IPS-15b (cell line): ENCODE measurements around the gene NCR1.
"Not testable (repeated sequence)": the region's sequence is repeated elsewhere in the genome, so short reads cannot be mapped to it uniquely, and the experiment has no call there.

Source experiments
- H3K27me3 ChIP-seq: one replicate; pipeline ENCODE4 v1.6.1; 2013; ENCODE audit warnings: low read length; ENCODE audit not compliant: control insufficient read depth, insufficient read depth
- H3K36me3 ChIP-seq: one replicate; pipeline ENCODE4 v1.6.1; 2013; ENCODE audit warnings: low read length; ENCODE audit not compliant: control insufficient read depth, insufficient read depth
- H3K4me1 ChIP-seq: one replicate; pipeline ENCODE4 v1.6.1; 2013; ENCODE audit warnings: mild to moderate bottlenecking, low read length; ENCODE audit not compliant: control insufficient read depth, insufficient read depth
- H3K4me3 ChIP-seq: one replicate; pipeline ENCODE4 v1.5.1; 2013; ENCODE audit warnings: low read depth, low read length
- H3K9ac ChIP-seq: one replicate; pipeline ENCODE4 v1.6.1; 2013; ENCODE audit warnings: low read depth, mild to moderate bottlenecking, low read length
- H3K9me3 ChIP-seq: one replicate; pipeline ENCODE4 v1.6.1; 2013; ENCODE audit warnings: mild to moderate bottlenecking, low read length; ENCODE audit not compliant: control insufficient read depth, insufficient read depth

The NCR1 gene

GRCh38 chr19:54916822-54917221 is 10.9 kb downstream of the NCR1 start:
- H3K27me3 ChIP-seq, result no peaks in the 10 kb centered on the region
- no peaks in the 10 kb centered on the region for H3K9me3 ChIP-seq
- no peaks in the 10 kb centered on the region for H3K4me1 ChIP-seq
- H3K36me3 ChIP-seq, result no peaks in the 10 kb centered on the region
- H3K4me3 ChIP-seq, result no peak overlapping the region
- H3K9ac ChIP-seq, result no peak overlapping the region

- H3K4me3 ChIP-seq, result no peak overlapping the region
- H3K9me3 ChIP-seq, result no peaks in the 10 kb centered on the region
- no peaks in the 10 kb centered on the region for H3K4me1 ChIP-seq
- H3K36me3 ChIP-seq, result no peaks in the 10 kb centered on the region
- no peak overlapping the region for H3K9ac ChIP-seq
- no peaks in the 10 kb centered on the region for H3K27me3 ChIP-seq
Observed at GRCh38 chr19:54918499-54918898, 12.6 kb downstream of the NCR1 start.

GRCh38 chr19:54919646-54920563 is 14.0 kb downstream of the NCR1 start:
- not testable (repeated sequence) for H3K9me3 ChIP-seq, H3K4me3 ChIP-seq, H3K4me1 ChIP-seq, H3K36me3 ChIP-seq, H3K9ac ChIP-seq, H3K27me3 ChIP-seq

- H3K36me3 ChIP-seq, result no peaks in the 10 kb centered on the region
- H3K27me3 ChIP-seq, result no peaks in the 10 kb centered on the region
- H3K4me1 ChIP-seq, result no peaks in the 10 kb centered on the region
- H3K9me3 ChIP-seq, result no peaks in the 10 kb centered on the region
- H3K4me3 ChIP-seq, result no peak overlapping the region
- no peak overlapping the region for H3K9ac ChIP-seq
Observed at GRCh38 chr19:54921082-54921481, 15.1 kb downstream of the NCR1 start.

GRCh38 chr19:54923276-54923675 is 17.3 kb downstream of the NCR1 start:
- H3K4me1 ChIP-seq, result no peaks in the 10 kb centered on the region
- H3K36me3 ChIP-seq, result no peaks in the 10 kb centered on the region
- peaks cover 3% of the 10 kb centered on the region for H3K9me3 ChIP-seq
- no peak overlapping the region for H3K9ac ChIP-seq
- no peaks in the 10 kb centered on the region for H3K27me3 ChIP-seq
- no peak overlapping the region for H3K4me3 ChIP-seq

GRCh38 chr19:54928299-54928698 is 22.4 kb downstream of the NCR1 start:
- H3K36me3 ChIP-seq, result no peaks in the 10 kb centered on the region
- H3K9me3 ChIP-seq, result peaks cover 5% of the 10 kb centered on the region
- H3K9ac ChIP-seq, result no peak overlapping the region
- H3K27me3 ChIP-seq, result no peaks in the 10 kb centered on the region
- no peak overlapping the region for H3K4me3 ChIP-seq
- H3K4me1 ChIP-seq, result no peaks in the 10 kb centered on the region

GRCh38 chr19:54937926-54938325 is 32.0 kb downstream of the NCR1 start:
- peaks cover 2% of the 10 kb centered on the region for H3K4me1 ChIP-seq
- H3K9ac ChIP-seq, result peak overlapping the region; percentile 24
- no peaks in the 10 kb centered on the region for H3K9me3 ChIP-seq
- peaks cover 6% of the 10 kb centered on the region for H3K36me3 ChIP-seq
- H3K4me3 ChIP-seq, result no peak overlapping the region
- no peaks in the 10 kb centered on the region for H3K27me3 ChIP-seq

- Histone ChIP-seq H3K27me3 (no peaks in the 10 kb centered on the region), H3K4me3 (no peak overlapping the region), H3K9me3 (no peaks in the 10 kb centered on the region), H3K9ac (no peak overlapping the region), H3K4me1 (peaks cover 2% of the 10 kb centered on the region), H3K36me3 (peaks cover 3% of the 10 kb centered on the region)
Observed at GRCh38 chr19:54938906-54939305, 33.0 kb downstream of the NCR1 start.

- not testable (repeated sequence) for H3K36me3 ChIP-seq, H3K4me3 ChIP-seq, H3K27me3 ChIP-seq, H3K9me3 ChIP-seq, H3K9ac ChIP-seq, H3K4me1 ChIP-seq
Observed at GRCh38 chr19:54939538-54939937, 33.6 kb downstream of the NCR1 start.

- H3K4me3 ChIP-seq, H3K9ac ChIP-seq, H3K9me3 ChIP-seq, H3K27me3 ChIP-seq, H3K36me3 ChIP-seq, H3K4me1 ChIP-seq: not testable (repeated sequence)
Observed at GRCh38 chr19:54943772-54944361, 37.9 kb downstream of the NCR1 start.

GRCh38 chr19:54947381-54947780 is 41.4 kb downstream of the NCR1 start, which contains the start of gene NLRP7:
Gene NLRP7, minus strand, starts transcription at chr19:54947530.
- H3K9me3 ChIP-seq, result no peaks in the 10 kb centered on the region
- no peaks in the 10 kb centered on the region for H3K36me3 ChIP-seq
- H3K9ac ChIP-seq, result no peak within 1 kb of the TSS
- peaks cover 5% of the 10 kb centered on the region for H3K4me1 ChIP-seq
- no peaks in the 10 kb centered on the region for H3K27me3 ChIP-seq
- H3K4me3 ChIP-seq, result no peak within 1 kb of the TSS

GRCh38 chr19:54949412-54949811 is 43.5 kb downstream of the NCR1 start:
- Histone ChIP-seq H3K9me3 (no peaks in the 10 kb centered on the region), H3K36me3 (no peaks in the 10 kb centered on the region), H3K4me1 (peaks cover 5% of the 10 kb centered on the region), H3K4me3 (no peak overlapping the region), H3K9ac (no peak overlapping the region), H3K27me3 (no peaks in the 10 kb centered on the region)
